Natural killer cell (primary cell): Measurements from ENCODE around the gene JMJD8. TPM values are rescaled to one million over a fixed set of nuclear protein-coding genes. Genes with fewer than 3 reads are reported as not detected.

Experiments used
- ATAC-seq, 3 donors: fragments of 150-1000 bp in 2 of 3; fragments of 200-7000 bp in 1 of 3; cut with Tn5 transposase; 1 replicate in 1 of 3; 2 replicates in 2 of 3; pipeline ENCODE4 v1.10.0; 2021; ENCODE audit warnings: mild to moderate bottlenecking in 2 of 3, moderate library complexity in 2 of 3
- DNase-seq, 2 donors: peaks; one replicate each; pipeline versions ENCODE4 v3.0.0 to v3.0.0-alpha.2; 2013 to 2021; ENCODE audit warnings: mixed read lengths in 1 of 2
- H3K27ac ChIP-seq: one replicate; pipeline ENCODE4 v1.5.1; 2013; ENCODE audit warnings: mild to moderate bottlenecking, low read length
- H3K27me3 ChIP-seq: one replicate; pipeline ENCODE4 v1.6.1; 2013; ENCODE audit warnings: low read length; ENCODE audit not compliant: control insufficient read depth, insufficient read depth
- H3K36me3 ChIP-seq: one replicate; pipeline ENCODE4 v1.6.1; 2013; ENCODE audit warnings: low read length; ENCODE audit not compliant: control insufficient read depth, insufficient read depth
- H3K4me1 ChIP-seq: one replicate; pipeline ENCODE4 v1.6.1; 2013; ENCODE audit warnings: low read length; ENCODE audit not compliant: control insufficient read depth, insufficient read depth
- H3K4me3 ChIP-seq: one replicate; pipeline ENCODE4 v1.5.1; 2013; ENCODE audit warnings: low read length
- H3K9me3 ChIP-seq: one replicate; pipeline ENCODE4 v1.6.1; 2013; ENCODE audit warnings: low read length; ENCODE audit not compliant: control insufficient read depth, insufficient read depth
- H3K27ac Mint-ChIP-seq, 2 donors: one replicate each; pipeline ENCODE4 v1.8.0; 2022; ENCODE audit warnings: mild to moderate bottlenecking in 2 of 2, mixed read lengths in 2 of 2, moderate library complexity in 1 of 2
- H3K27me3 Mint-ChIP-seq, 2 donors: one replicate each; pipeline ENCODE4 v1.8.0; 2022; ENCODE audit warnings: low read depth in 2 of 2, mixed read lengths in 2 of 2
- H3K36me3 Mint-ChIP-seq: one replicate; pipeline ENCODE4 v1.8.0; 2022; ENCODE audit warnings: mixed read lengths
- H3K4me1 Mint-ChIP-seq, 2 donors: one replicate each; pipeline ENCODE4 v1.8.0; 2022; ENCODE audit warnings: mixed read lengths in 2 of 2
- H3K4me3 Mint-ChIP-seq: one replicate; pipeline ENCODE4 v1.8.0; 2022; ENCODE audit warnings: mild to moderate bottlenecking, moderate library complexity, mixed read lengths
- H3K9me3 Mint-ChIP-seq, 2 donors: one replicate each; pipeline ENCODE4 v1.8.0; 2022; ENCODE audit warnings: mixed read lengths in 2 of 2
- WGBS: methylation state at CpG from one replicate; pipeline ENCODE4 v1.1.7; 2013; ENCODE audit warnings: missing lambda C conversion rate; ENCODE audit not compliant: insufficient coverage; 5-methylcytosine and 5-hydroxymethylcytosine counted together
- intact Hi-C: fragments of 100-400 bp; cut with micrococcal nuclease; formaldehyde crosslinking; loops from one replicate; pipeline ENCODE4 v1.14.2; 2022
- total RNA-seq, 4 donors: library from RNA; stranded (reverse); fragments of 120-200 nt in 1 of 4; gene quantifications; one replicate each; pipeline versions ENCODE4 v1.2.3 to v1.2.4, GENCODE V29; 2013 to 2022
- TF ChIP-seq, protein P1 (sequence below): fragments of 200-600 bp; IDR thresholded peaks from one replicate; pipeline ENCODE4 v1.8.0; 2022; ENCODE audit warnings: antibody characterized with exemption

The JMJD8 gene
- total RNA-seq, 3 donors from 2014 or later (not counting 1 experiment from before 2014, with no cell fraction given), result 29.5 to 32.6 (median 31.5) TPM

DNA sequence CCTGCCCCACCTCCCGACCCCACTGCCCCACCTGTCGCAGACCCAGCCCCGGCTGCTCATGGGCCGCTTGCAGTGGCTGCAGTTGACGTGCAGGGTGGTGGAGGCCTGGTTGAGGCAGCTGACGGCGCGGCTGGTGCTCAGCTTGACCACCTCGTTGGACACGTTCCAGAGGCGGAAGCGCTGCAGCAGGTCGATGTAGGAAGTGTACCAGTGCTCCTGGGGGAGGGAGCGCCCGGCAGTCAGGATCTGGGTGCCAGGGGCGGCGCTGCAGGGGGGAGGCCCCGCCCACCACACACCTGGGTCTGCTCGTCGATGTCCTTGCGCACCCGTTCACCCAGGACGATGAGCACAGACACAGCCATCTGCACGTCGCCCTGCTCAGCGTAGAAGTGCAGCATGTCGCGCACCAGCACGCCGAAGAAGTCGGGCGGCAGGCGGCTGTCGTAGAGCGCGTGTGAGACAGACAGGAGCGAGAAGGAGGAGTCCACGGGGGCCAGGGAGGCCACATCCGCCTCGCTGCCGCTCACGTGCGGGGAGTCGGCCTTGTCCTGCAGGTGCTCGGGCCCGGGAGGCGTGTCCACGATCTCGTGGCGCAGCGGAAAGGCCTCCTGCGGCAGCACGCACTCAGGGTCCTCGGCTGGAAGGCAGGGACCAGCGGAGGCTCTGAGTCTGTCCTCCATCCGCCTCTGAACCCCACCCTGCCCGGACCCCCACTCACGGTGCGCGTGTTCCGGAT is 995 bp upstream of the JMJD8 start:
- no peak for DNase-seq
- H3K9me3 ChIP-seq, result no peaks in the 10 kb centered on the region
- Mint-ChIP-seq H3K27me3 (no peaks in the 10 kb centered on the region), H3K27ac (peak overlapping the region; percentile 78 to 85), H3K9me3 (no peaks in the 10 kb centered on the region), H3K4me1 (peaks cover 2 to 33% of the 10 kb centered on the region in 2 donors), H3K36me3 (no peaks in the 10 kb centered on the region), H3K4me3 (no peak overlapping the region)
- TF ChIP-seq, protein P1, sequence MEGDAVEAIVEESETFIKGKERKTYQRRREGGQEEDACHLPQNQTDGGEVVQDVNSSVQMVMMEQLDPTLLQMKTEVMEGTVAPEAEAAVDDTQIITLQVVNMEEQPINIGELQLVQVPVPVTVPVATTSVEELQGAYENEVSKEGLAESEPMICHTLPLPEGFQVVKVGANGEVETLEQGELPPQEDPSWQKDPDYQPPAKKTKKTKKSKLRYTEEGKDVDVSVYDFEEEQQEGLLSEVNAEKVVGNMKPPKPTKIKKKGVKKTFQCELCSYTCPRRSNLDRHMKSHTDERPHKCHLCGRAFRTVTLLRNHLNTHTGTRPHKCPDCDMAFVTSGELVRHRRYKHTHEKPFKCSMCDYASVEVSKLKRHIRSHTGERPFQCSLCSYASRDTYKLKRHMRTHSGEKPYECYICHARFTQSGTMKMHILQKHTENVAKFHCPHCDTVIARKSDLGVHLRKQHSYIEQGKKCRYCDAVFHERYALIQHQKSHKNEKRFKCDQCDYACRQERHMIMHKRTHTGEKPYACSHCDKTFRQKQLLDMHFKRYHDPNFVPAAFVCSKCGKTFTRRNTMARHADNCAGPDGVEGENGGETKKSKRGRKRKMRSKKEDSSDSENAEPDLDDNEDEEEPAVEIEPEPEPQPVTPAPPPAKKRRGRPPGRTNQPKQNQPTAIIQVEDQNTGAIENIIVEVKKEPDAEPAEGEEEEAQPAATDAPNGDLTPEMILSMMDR, result no peak
- 96% methylated on average over 61 of the region's 61 CpGs for WGBS
- peak overlapping the region; percentile 82 for H3K27ac ChIP-seq
- intact Hi-C loops, result no loop called here
- peaks cover 61% of the 10 kb centered on the region for H3K4me1 ChIP-seq
- H3K4me3 ChIP-seq, result no peak overlapping the region
- no peaks in the 10 kb centered on the region for H3K27me3 ChIP-seq
- no peak for ATAC-seq
- peaks cover 21% of the 10 kb centered on the region for H3K36me3 ChIP-seq

GRCh38 chr16:683396-684070 is 601 bp downstream of the JMJD8 start:
- Histone ChIP-seq H3K36me3 (peaks cover 21% of the 10 kb centered on the region), H3K27ac (peak overlapping the region; percentile 35), H3K9me3 (no peaks in the 10 kb centered on the region), H3K4me3 (peak overlapping the region; percentile 26), H3K27me3 (no peaks in the 10 kb centered on the region), H3K4me1 (peaks cover 60% of the 10 kb centered on the region)
- Mint-ChIP-seq H3K27me3 (no peaks in the 10 kb centered on the region), H3K4me3 (peak overlapping the region; percentile 70), H3K27ac (peak overlapping the region; percentile 11 to 85), H3K36me3 (no peaks in the 10 kb centered on the region), H3K9me3 (no peaks in the 10 kb centered on the region), H3K4me1 (peaks cover 0 to 35% of the 10 kb centered on the region in 2 donors)
- intact Hi-C loops, result no loop called here
- ATAC-seq (no peak), DNase-seq (no peak)
- 29% methylated on average over 57 of the region's 57 CpGs for WGBS
- TF ChIP-seq, protein P1, result no peak

GRCh38 chr16:682493-683395 is 1.4 kb downstream of the JMJD8 start:
- Mint-ChIP-seq H3K27me3 (no peaks in the 10 kb centered on the region), H3K4me1 (peaks cover 0 to 35% of the 10 kb centered on the region in 2 donors), H3K9me3 (no peaks in the 10 kb centered on the region), H3K36me3 (no peaks in the 10 kb centered on the region), H3K4me3 (peak overlapping the region; percentile 70), H3K27ac (peak overlapping the region; percentile 11 to 85)
- 91% methylated on average over 36 of the region's 36 CpGs for WGBS
- Histone ChIP-seq H3K27me3 (no peaks in the 10 kb centered on the region), H3K4me1 (peaks cover 60% of the 10 kb centered on the region), H3K27ac (no peak overlapping the region), H3K4me3 (no peak overlapping the region), H3K36me3 (peaks cover 21% of the 10 kb centered on the region), H3K9me3 (no peaks in the 10 kb centered on the region)
- DNase-seq (no peak), ATAC-seq (no peak)
- intact Hi-C loops, result no loop called here
- TF ChIP-seq, protein P1, result no peak
